ENCODE data around the gene RBM4B.

Gene RBM4B

GRCh38 chr11:66619080-66619554, 58.6 kb downstream of the RBM4B start:
- Histone ChIP-seq H3K4me2 (ENCODE audit: low read length) (peak overlapping the region; percentile 89), H3F3A (ENCODE audit: insufficient read depth, low read length) (no peaks in the 10 kb centered on the region), H3K9me3 (ENCODE audit: low read length) (no peaks in the 10 kb centered on the region), H2AFZ (ENCODE audit: low read length) (no peak overlapping the region), H3K4me1 (ENCODE audit: insufficient read depth, low read length, severe bottlenecking) (peaks cover 59% of the 10 kb centered on the region), H3K79me2 (ENCODE audit: insufficient read depth, low read length) (peaks cover 76% of the 10 kb centered on the region), H3K27me3 (ENCODE audit: insufficient read depth, low read length) (no peaks in the 10 kb centered on the region), H3K36me3 (ENCODE audit: insufficient read depth, low read length) (peaks cover 68% of the 10 kb centered on the region), H3K4me3 (ENCODE audit: low read depth, low read length, poor library complexity, severe bottlenecking) (peak overlapping the region; percentile 81), H3K9ac (ENCODE audit: low read length) (peak overlapping the region; percentile 83; the same call in 1 of the 2 replicates), H3K27ac (ENCODE audit: low read depth, low read length, poor library complexity, severe bottlenecking) (peak overlapping the region; percentile 21), H3K9me2 (ENCODE audit: low read depth, low read length) (no peaks in the 10 kb centered on the region), H4K20me1 (ENCODE audit: insufficient read depth, low read length) (peaks cover 3% of the 10 kb centered on the region; the same call in 1 of the 2 replicates)
- TF ChIP-seq EZH2 (IDR thresholded peaks at IDR 0.05; ENCODE audit: borderline replicate concordance, low read length) (no peak), CTCF (IDR thresholded peaks at IDR 0.05; ENCODE audit: low read length) (no peak)

GRCh38 chr11:66617155-66617834, 60.4 kb downstream of the RBM4B start:
- no peak for TF ChIP-seq CTCF (IDR thresholded peaks at IDR 0.05; ENCODE audit: low read length)
- no peak for TF ChIP-seq EZH2 (IDR thresholded peaks at IDR 0.05; ENCODE audit: borderline replicate concordance, low read length)
- H3K9ac ChIP-seq (ENCODE audit: low read length), result peak overlapping the region; percentile 83
- no peak overlapping the region for H2AFZ ChIP-seq (ENCODE audit: low read length)
- H3K79me2 ChIP-seq (ENCODE audit: insufficient read depth, low read length), result peaks cover 58% of the 10 kb centered on the region
- H3K36me3 ChIP-seq (ENCODE audit: insufficient read depth, low read length), result peaks cover 49% of the 10 kb centered on the region
- H3K4me3 ChIP-seq (ENCODE audit: low read depth, low read length, poor library complexity, severe bottlenecking), result peak overlapping the region; percentile 81
- no peaks in the 10 kb centered on the region for H3F3A ChIP-seq (ENCODE audit: insufficient read depth, low read length)
- H3K27me3 ChIP-seq (ENCODE audit: insufficient read depth, low read length), result no peaks in the 10 kb centered on the region
- no peaks in the 10 kb centered on the region for H3K9me2 ChIP-seq (ENCODE audit: low read depth, low read length)
- H4K20me1 ChIP-seq (ENCODE audit: insufficient read depth, low read length), result no peaks in the 10 kb centered on the region
- H3K4me2 ChIP-seq (ENCODE audit: low read length), result peak overlapping the region; percentile 89
- no peaks in the 10 kb centered on the region for H3K9me3 ChIP-seq (ENCODE audit: low read length)
- H3K4me1 ChIP-seq (ENCODE audit: insufficient read depth, low read length, severe bottlenecking), result peaks cover 53% of the 10 kb centered on the region
- H3K27ac ChIP-seq (ENCODE audit: low read depth, low read length, poor library complexity, severe bottlenecking), result peak overlapping the region; percentile 71

GRCh38 chr11:66616379-66617154, 61.1 kb downstream of the RBM4B start, which contains the start of gene RBM14:
Gene RBM14 (plus strand): TSS chr11:66616630. CDS start chr11:66616721, 91 bp downstream.
- no peaks in the 10 kb centered on the region for H3F3A ChIP-seq (ENCODE audit: insufficient read depth, low read length)
- peaks cover 49% of the 10 kb centered on the region for H3K4me1 ChIP-seq (ENCODE audit: insufficient read depth, low read length, severe bottlenecking)
- no peak for TF ChIP-seq CTCF (IDR thresholded peaks at IDR 0.05; ENCODE audit: low read length)
- no peak for TF ChIP-seq EZH2 (IDR thresholded peaks at IDR 0.05; ENCODE audit: borderline replicate concordance, low read length)
- H3K27me3 ChIP-seq (ENCODE audit: insufficient read depth, low read length), result no peaks in the 10 kb centered on the region
- no peaks in the 10 kb centered on the region for H3K9me3 ChIP-seq (ENCODE audit: low read length)
- peaks cover 51% of the 10 kb centered on the region for H3K79me2 ChIP-seq (ENCODE audit: insufficient read depth, low read length)
- peak within 1 kb of the TSS; percentile 83 for H3K9ac ChIP-seq (ENCODE audit: low read length)
- peak within 1 kb of the TSS; percentile 89 for H3K4me2 ChIP-seq (ENCODE audit: low read length)
- peaks cover 42% of the 10 kb centered on the region for H3K36me3 ChIP-seq (ENCODE audit: insufficient read depth, low read length)
- H3K27ac ChIP-seq (ENCODE audit: low read depth, low read length, poor library complexity, severe bottlenecking), result peak within 1 kb of the TSS; percentile 72
- peak within 1 kb of the TSS; percentile 81 for H3K4me3 ChIP-seq (ENCODE audit: low read depth, low read length, poor library complexity, severe bottlenecking)
- H2AFZ ChIP-seq (ENCODE audit: low read length), result no peak within 1 kb of the TSS
- no peaks in the 10 kb centered on the region for H4K20me1 ChIP-seq (ENCODE audit: insufficient read depth, low read length)
- no peaks in the 10 kb centered on the region for H3K9me2 ChIP-seq (ENCODE audit: low read depth, low read length)

All from OCI-LY1 (cell line).